HFFc6 (cell line): Measurements from ENCODE around the gene CCL24. TPM values are rescaled to one million over a fixed set of nuclear protein-coding genes. Genes with fewer than 3 reads are reported as not detected.
"Not testable (repeated sequence)": the region's sequence is repeated elsewhere in the genome, so short reads cannot be mapped to it uniquely, and the experiment has no call there.

Experiments
- DNase-seq: peaks from one replicate; pipeline ENCODE4 v3.0.0-alpha.2; 2018
- H3K27ac Mint-ChIP-seq: 2 replicates; pipeline ENCODE4 v1.8.0; 2020; ENCODE audit warnings: mild to moderate bottlenecking, mixed read lengths
- H3K27me3 Mint-ChIP-seq: 2 replicates; pipeline ENCODE4 v1.8.0; 2021; ENCODE audit warnings: mild to moderate bottlenecking, moderate library complexity, mixed read lengths; ENCODE audit not compliant: insufficient read depth
- H3K36me3 Mint-ChIP-seq: 2 replicates; pipeline ENCODE4 v1.8.0; 2021; ENCODE audit warnings: low read depth, mixed read lengths
- H3K4me1 Mint-ChIP-seq: 2 replicates; pipeline ENCODE4 v1.8.0; 2020; ENCODE audit warnings: low read depth, mixed read lengths
- H3K4me3 Mint-ChIP-seq: 2 replicates; pipeline ENCODE4 v1.8.0; 2020; ENCODE audit warnings: mild to moderate bottlenecking, moderate library complexity, mixed read lengths
- H3K9me3 Mint-ChIP-seq: 2 replicates; pipeline ENCODE4 v1.8.0; 2020; ENCODE audit warnings: mild to moderate bottlenecking, mixed read lengths
- total RNA-seq, 6 experiments: library from RNA; stranded (reverse); fragmentation: NEBNext Ultra II Directional; extraction: Animal tissue kit (Norgen Biotek cat#: 25700); gene quantifications; 2 replicates in 1 of 6; 3 replicates in 5 of 6; pipeline ENCODE4 v1.2.3, GENCODE V29; 2021
- TF ChIP-seq, protein P1 (sequence below): fragments of 200-600 bp; sonication (generic); IDR thresholded peaks from 2 replicates; pipeline ENCODE4 v1.5.0; 2021; ENCODE audit warnings: antibody characterized with exemption, mild to moderate bottlenecking

The CCL24 gene
- total RNA-seq, 6 experiments from 2014 or later: not detected

DNA sequence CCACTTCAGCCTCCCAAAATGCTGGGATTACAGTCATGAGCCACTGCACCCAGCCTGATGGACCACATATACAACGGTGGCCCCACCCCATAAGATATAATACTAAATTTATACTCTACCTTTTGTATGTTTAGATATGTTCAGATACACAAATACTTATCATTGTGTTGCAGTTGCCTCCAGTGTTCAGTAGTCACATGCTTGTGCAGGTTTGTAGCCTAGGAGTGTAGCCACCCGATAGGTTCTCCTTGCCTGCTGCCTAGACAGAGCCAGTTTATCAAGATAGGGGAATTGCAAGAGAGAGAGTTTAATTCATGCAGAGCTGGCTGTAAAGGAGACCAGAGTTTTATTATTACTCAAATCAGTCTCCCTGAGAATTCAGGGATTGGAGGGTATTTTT, 9.6 kb downstream of the CCL24 start:
- Mint-ChIP-seq H3K9me3 (peaks cover 23% of the 10 kb centered on the region), H3K27ac (no peak overlapping the region), H3K4me3 (no peak overlapping the region), H3K4me1 (no peaks in the 10 kb centered on the region), H3K27me3 (peaks cover 28% of the 10 kb centered on the region), H3K36me3 (peaks cover 14% of the 10 kb centered on the region)
- no peak for DNase-seq
- TF ChIP-seq, protein P1, sequence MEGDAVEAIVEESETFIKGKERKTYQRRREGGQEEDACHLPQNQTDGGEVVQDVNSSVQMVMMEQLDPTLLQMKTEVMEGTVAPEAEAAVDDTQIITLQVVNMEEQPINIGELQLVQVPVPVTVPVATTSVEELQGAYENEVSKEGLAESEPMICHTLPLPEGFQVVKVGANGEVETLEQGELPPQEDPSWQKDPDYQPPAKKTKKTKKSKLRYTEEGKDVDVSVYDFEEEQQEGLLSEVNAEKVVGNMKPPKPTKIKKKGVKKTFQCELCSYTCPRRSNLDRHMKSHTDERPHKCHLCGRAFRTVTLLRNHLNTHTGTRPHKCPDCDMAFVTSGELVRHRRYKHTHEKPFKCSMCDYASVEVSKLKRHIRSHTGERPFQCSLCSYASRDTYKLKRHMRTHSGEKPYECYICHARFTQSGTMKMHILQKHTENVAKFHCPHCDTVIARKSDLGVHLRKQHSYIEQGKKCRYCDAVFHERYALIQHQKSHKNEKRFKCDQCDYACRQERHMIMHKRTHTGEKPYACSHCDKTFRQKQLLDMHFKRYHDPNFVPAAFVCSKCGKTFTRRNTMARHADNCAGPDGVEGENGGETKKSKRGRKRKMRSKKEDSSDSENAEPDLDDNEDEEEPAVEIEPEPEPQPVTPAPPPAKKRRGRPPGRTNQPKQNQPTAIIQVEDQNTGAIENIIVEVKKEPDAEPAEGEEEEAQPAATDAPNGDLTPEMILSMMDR: no peak

DNA sequence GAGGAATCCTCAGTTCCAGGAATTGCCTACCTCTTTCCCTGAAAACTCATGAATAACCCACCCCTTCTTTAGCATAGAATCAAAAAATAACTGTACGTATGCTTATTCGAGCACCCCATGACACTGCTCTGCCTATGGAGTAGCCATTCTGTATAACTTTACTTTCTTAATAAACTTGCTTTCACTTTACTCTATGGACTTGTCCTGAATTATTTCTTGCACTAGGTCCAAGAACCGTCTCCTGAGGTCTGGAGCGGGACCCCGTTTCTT, 11.1 kb downstream of the CCL24 start:
- peaks cover 15% of the 10 kb centered on the region for H3K9me3 Mint-ChIP-seq

DNA sequence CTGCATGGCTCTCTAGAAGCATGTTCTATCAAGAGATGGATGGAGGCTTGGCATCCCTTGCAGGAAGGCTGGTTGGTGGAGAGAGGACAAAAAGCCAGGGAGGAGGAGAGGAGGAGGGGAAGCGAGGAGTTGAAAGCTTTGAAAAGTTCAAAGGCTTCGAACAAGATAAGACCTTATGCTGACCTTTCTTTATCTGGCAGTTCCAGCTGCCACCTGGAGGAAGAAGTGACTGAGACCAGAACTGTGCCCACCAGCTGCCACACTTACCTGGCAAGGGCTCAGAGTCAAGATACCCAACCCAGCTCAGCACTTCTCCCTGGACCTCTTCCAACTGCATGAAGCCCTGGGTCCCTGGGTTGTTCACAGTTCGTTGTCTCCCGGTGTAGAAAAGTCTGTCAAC, 14.8 kb downstream of the CCL24 start:
- H3K4me3 Mint-ChIP-seq: no peak overlapping the region
- DNase-seq: no peak
- TF ChIP-seq, protein P1: no peak
- H3K27me3 Mint-ChIP-seq: peaks cover 43% of the 10 kb centered on the region
- no peaks in the 10 kb centered on the region for H3K4me1 Mint-ChIP-seq
- H3K9me3 Mint-ChIP-seq: no peaks in the 10 kb centered on the region
- H3K36me3 Mint-ChIP-seq: no peaks in the 10 kb centered on the region
- H3K27ac Mint-ChIP-seq: no peak overlapping the region

More for the DNA sequence above, 11.1 kb downstream of the CCL24 start:
- peaks cover 43% of the 10 kb centered on the region for H3K27me3 Mint-ChIP-seq
- no peaks in the 10 kb centered on the region for H3K4me1 Mint-ChIP-seq
- H3K27ac Mint-ChIP-seq: no peak overlapping the region
- TF ChIP-seq, protein P1: no peak
- no peak for DNase-seq
- peaks cover 11% of the 10 kb centered on the region for H3K36me3 Mint-ChIP-seq
- no peak overlapping the region for H3K4me3 Mint-ChIP-seq

DNA sequence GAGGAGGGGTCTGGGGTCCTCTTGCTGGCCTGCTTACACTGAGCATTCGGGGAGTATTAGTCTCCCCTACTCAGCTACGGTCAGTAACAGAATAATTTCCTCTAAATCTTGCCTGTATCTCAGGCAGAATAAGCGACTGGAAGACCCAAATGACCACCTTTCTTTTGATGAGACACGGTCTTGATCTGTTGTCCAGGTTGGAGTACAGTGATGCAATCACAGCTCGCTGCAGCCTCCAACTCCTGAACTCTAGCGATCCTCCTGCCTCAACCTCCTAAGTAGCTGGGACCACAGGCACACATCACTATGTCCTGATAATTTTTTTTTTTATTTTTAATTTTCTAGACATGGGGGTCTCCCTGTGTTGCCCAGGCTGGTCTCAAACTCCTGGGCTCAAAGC, 17.2 kb downstream of the CCL24 start:
- no peaks in the 10 kb centered on the region for H3K36me3 Mint-ChIP-seq
- TF ChIP-seq, protein P1: no peak
- H3K9me3 Mint-ChIP-seq: no peaks in the 10 kb centered on the region
- DNase-seq: no peak
- peaks cover 3% of the 10 kb centered on the region for H3K4me1 Mint-ChIP-seq
- peaks cover 42% of the 10 kb centered on the region for H3K27me3 Mint-ChIP-seq
- H3K27ac Mint-ChIP-seq: no peak overlapping the region
- H3K4me3 Mint-ChIP-seq: no peak overlapping the region

DNA sequence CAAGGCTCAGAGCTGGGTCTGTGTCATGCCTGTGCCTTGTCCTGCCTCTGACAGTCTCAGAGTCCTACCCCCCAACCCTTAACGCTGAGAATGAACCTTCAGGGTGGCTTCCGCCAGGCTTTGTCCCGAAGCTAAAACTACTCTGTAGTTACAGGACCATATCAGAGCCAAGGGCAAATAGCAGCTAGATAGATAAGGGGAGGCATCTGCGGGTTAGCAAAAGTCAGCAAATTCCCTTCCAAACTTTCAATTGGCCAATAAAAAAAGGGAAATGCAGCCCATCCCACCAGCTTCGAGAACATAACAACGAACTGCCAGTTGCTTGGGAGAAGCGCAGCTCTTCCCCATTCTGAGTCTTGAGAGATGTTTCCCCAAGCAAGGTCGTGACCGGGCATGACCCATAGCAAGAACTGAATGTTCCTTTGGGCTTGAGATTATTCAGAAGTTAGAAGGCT, 17.7 kb downstream of the CCL24 start:
- Mint-ChIP-seq H3K4me1 (peaks cover 7% of the 10 kb centered on the region), H3K36me3 (no peaks in the 10 kb centered on the region), H3K27ac (no peak overlapping the region), H3K9me3 (no peaks in the 10 kb centered on the region), H3K4me3 (no peak overlapping the region), H3K27me3 (peaks cover 45% of the 10 kb centered on the region)
- TF ChIP-seq, protein P1: no peak
- no peak for DNase-seq

DNA sequence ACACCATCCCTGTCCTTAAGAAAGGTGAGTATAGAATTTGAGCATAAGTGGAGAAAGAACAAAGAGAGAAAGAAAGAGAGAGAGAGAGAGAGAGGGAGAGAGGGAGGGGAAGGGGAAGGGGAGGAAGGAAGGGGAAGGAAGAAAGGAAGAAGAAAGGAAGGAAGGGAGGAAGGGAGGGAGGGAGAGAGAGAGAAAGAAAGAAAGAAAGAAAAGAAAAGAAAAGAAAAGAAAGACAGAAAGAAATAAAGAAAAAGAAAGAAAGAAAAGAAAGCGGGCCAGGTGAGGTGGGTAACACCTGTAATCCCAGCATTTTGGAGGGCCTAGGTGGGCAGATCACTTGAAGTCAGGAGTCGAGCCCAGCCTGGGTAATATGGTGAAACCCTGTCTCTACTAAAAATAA, 19.9 kb downstream of the CCL24 start:
- TF ChIP-seq, protein P1: no peak

DNA sequence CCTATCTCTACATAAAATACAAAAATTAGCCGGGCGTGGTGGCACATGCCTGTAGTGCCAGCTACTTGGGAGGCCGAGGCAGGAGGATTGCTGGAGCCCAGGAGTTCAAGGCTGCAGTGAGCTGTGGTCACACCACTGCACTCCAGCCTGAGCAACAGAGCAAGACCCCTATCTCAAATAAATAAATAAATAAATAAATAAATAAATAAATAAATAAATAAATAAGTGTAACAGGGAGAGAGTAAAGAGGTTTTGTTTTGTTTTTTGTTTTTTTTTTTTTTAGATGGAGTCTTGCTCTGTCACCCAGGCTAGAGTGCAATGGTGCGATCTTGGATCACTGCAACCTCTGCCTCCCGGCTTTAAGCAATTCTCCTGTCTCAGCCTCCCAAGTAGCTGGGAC, 21.0 kb downstream of the CCL24 start:
- H3K27ac Mint-ChIP-seq, H3K4me1 Mint-ChIP-seq, H3K9me3 Mint-ChIP-seq, DNase-seq, H3K4me3 Mint-ChIP-seq, H3K36me3 Mint-ChIP-seq: not testable (repeated sequence)
- H3K27me3 Mint-ChIP-seq: peaks cover 29% of the 10 kb centered on the region

More for the DNA sequence above, 19.9 kb downstream of the CCL24 start:
- H3K4me1 Mint-ChIP-seq: peaks cover 7% of the 10 kb centered on the region
- no peak for DNase-seq
- H3K36me3 Mint-ChIP-seq: no peaks in the 10 kb centered on the region
- H3K27me3 Mint-ChIP-seq: peaks cover 39% of the 10 kb centered on the region
- no peak overlapping the region for H3K27ac Mint-ChIP-seq
- H3K9me3 Mint-ChIP-seq: no peaks in the 10 kb centered on the region
- no peak overlapping the region for H3K4me3 Mint-ChIP-seq
